ENCODE data around the gene AMN.

Gene AMN

DNA sequence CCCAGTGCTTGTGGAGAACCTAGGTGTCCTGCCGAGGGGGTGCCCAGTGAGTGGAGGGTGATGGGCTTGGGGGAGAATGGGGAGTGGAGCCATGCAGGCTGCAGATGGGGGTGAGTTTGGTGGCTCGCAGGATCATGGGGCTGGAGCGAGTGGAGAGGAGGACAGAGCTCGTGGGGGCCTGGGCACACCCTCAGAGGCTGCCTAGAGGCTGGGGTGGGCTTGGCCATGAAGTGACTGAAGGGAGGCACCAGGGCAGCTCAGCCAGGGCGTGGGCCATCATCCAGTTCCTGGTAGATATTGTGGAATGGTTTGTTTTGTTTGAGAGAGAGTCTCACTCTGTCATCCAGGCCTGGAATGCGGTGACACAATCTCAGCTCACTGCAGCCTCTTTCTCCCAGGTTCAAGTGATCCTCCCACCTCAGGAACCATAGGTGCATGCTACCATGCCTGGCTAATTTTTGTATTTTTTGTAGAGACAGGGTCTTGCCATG is 43.4 kb upstream of the AMN start:
- DNase-seq = no peak
- no peaks in the 10 kb centered on the region for H3K9me3 ChIP-seq (ENCODE audit: severe bottlenecking)
- TF ChIP-seq, protein P1, sequence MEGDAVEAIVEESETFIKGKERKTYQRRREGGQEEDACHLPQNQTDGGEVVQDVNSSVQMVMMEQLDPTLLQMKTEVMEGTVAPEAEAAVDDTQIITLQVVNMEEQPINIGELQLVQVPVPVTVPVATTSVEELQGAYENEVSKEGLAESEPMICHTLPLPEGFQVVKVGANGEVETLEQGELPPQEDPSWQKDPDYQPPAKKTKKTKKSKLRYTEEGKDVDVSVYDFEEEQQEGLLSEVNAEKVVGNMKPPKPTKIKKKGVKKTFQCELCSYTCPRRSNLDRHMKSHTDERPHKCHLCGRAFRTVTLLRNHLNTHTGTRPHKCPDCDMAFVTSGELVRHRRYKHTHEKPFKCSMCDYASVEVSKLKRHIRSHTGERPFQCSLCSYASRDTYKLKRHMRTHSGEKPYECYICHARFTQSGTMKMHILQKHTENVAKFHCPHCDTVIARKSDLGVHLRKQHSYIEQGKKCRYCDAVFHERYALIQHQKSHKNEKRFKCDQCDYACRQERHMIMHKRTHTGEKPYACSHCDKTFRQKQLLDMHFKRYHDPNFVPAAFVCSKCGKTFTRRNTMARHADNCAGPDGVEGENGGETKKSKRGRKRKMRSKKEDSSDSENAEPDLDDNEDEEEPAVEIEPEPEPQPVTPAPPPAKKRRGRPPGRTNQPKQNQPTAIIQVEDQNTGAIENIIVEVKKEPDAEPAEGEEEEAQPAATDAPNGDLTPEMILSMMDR (IDR thresholded peaks at IDR 0.05; ENCODE audit: low read depth, low read length) = no peak

DNA sequence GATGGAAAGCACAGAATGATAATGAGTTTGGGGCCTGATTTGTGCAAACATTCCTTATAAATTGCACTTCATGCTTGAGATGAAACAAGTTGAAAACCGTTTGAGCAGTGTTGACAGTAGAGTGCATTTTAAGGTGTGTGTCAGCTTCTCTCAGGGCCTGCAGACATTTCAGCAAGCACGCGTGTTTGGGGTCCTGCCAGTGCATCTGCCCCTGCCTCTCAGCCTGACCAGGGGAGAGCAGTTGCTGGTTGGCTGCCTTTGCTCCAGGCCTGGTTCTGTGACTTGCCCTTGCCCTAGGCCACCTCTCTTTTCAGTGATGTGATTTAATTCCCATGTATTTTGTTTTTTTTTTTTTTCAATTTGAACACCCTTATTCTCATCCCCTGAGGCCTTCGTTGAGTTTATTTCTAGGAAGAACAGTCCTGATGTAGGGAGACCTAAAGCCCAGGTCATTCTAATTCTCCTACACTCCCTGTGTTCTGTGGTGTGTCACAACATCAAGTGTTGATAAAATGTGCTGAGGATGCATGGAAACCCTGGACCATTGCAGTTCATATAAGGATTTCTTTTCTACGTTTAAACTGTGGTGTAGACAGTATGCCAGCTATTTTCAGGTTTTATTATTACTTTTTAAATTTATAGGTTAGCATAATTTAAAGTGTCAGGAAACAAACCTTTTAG is 40.1 kb upstream of the AMN start:
- Histone ChIP-seq H3K9me3 (ENCODE audit: severe bottlenecking) (no peaks in the 10 kb centered on the region), H3K27ac (no peak overlapping the region), H3K36me3 (peaks cover 27% of the 10 kb centered on the region), H3K27me3 (ENCODE audit: insufficient read depth, low read depth, severe bottlenecking) (no peaks in the 10 kb centered on the region), H3K4me3 (ENCODE audit: low read depth, low read length) (no peak overlapping the region)
- TF ChIP-seq, protein P1 (IDR thresholded peaks at IDR 0.05; ENCODE audit: low read depth, low read length) = no peak
- DNase-seq = no peak

More for the DNA sequence above, 43.4 kb upstream of the AMN start:
- Histone ChIP-seq H3K27me3 (ENCODE audit: insufficient read depth, low read depth, severe bottlenecking) (no peaks in the 10 kb centered on the region), H3K36me3 (peaks cover 29% of the 10 kb centered on the region), H3K4me3 (ENCODE audit: low read depth, low read length) (no peak overlapping the region), H3K27ac (no peak overlapping the region)

DNA sequence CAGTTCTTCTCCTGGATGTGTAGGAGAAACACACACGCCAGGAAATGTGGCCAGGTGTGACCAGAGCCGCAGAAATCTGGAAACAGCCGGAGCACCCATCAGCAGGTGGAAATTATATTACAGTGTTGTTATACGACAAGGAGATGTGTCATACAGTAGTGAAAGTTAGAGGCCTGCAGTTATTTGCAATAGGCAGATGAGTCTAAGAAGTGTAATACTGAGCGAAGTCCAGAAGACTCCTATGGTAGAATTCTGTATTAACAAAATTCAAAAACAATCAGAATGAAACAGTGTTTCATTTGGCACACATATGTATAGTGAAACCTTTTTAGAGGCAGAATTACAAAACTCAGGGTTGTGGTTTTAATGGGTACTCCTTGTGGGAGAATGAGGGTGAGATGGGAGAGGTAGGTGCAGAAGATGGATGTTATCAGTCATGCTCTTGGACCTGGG is 39.3 kb upstream of the AMN start:
- Histone ChIP-seq H3K9me3 (ENCODE audit: severe bottlenecking) (no peaks in the 10 kb centered on the region), H3K27ac (no peak overlapping the region), H3K36me3 (peaks cover 23% of the 10 kb centered on the region), H3K27me3 (ENCODE audit: insufficient read depth, low read depth, severe bottlenecking) (no peaks in the 10 kb centered on the region), H3K4me3 (ENCODE audit: low read depth, low read length) (no peak overlapping the region)
- DNase-seq = no peak
- TF ChIP-seq, protein P1 (IDR thresholded peaks at IDR 0.05; ENCODE audit: low read depth, low read length) = no peak

DNA sequence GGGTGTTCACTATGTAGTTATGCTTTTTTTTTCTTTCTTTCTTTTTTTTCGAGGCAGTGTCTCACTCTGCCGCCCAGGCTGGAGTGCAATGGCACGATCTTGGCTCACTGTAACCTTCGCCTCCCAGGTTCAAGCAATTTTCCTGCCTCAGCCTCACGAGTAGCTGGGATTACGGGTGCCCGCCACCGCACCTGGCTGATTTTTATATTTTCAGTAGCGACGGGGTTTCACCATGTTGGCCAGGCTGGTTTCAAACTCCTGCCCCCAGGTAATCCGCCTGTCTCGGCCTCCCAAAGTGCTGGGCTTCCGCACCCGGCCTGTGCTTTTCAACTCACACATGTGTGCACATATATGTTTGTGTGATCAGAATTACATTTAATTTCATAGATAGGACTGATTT is 38.9 kb upstream of the AMN start:
- Histone ChIP-seq H3K9me3 (ENCODE audit: severe bottlenecking) (no peaks in the 10 kb centered on the region), H3K27ac (no peak overlapping the region), H3K36me3 (peaks cover 19% of the 10 kb centered on the region), H3K4me3 (ENCODE audit: low read depth, low read length) (no peak overlapping the region), H3K27me3 (ENCODE audit: insufficient read depth, low read depth, severe bottlenecking) (no peaks in the 10 kb centered on the region)
- TF ChIP-seq, protein P1 (IDR thresholded peaks at IDR 0.05; ENCODE audit: low read depth, low read length) = no peak
- DNase-seq = no peak

DNA sequence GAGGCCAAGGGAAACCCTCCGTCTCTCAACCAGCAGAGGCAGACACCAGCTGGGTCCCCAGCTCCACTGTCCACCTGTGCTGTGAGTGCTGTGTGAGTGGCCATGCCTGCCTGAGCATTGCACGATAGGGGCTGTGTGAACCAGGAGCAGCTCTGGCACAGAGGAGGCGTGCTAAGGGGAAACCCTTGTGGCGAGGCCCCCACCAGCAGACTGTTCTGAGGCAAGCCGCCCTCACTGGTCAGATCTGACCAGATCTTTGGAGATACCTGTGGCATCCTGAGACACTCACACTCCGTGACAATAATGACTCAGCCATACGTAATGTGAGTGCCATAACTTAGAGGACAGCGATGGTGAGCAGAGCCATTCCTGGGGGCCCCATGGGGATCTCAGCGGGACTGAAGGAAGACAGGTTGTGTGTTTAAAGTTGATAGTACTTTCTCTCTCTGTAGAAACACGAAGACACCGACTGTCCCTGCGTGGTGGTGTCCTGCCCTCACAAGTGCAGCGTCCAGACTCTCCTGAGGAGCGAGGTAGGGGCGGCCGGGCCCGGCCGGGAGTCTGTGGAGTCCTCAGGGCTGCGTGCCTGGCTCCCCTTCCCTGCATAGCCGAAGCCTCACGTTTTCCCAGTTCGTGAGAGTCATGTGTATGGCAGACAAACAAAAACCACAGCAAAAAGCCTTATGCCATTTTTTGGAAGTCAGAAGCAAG is 36.6 kb upstream of the AMN start:
- Histone ChIP-seq H3K27ac (no peak overlapping the region), H3K4me3 (ENCODE audit: low read depth, low read length) (no peak overlapping the region), H3K9me3 (ENCODE audit: severe bottlenecking) (no peaks in the 10 kb centered on the region), H3K27me3 (ENCODE audit: insufficient read depth, low read depth, severe bottlenecking) (no peaks in the 10 kb centered on the region), H3K36me3 (peaks cover 12% of the 10 kb centered on the region)
- no peak for DNase-seq
- TF ChIP-seq, protein P1 (IDR thresholded peaks at IDR 0.05; ENCODE audit: low read depth, low read length) = no peak
